ENCODE results near the gene NSDHL.
"Not testable (repeated sequence)": the region's sequence is repeated elsewhere in the genome, so short reads cannot be mapped to it uniquely, and the experiment has no call there.

The NSDHL gene

GRCh38 chrX:152895121-152895520 is 64.3 kb downstream of the NSDHL start:
- no peak for DNase-seq (ENCODE audit: low spot score)

- DNase-seq (ENCODE audit: low spot score) = no peak
These were observed 65.0 kb downstream of the NSDHL start for GRCh38 chrX:152895724-152896420.

DNA sequence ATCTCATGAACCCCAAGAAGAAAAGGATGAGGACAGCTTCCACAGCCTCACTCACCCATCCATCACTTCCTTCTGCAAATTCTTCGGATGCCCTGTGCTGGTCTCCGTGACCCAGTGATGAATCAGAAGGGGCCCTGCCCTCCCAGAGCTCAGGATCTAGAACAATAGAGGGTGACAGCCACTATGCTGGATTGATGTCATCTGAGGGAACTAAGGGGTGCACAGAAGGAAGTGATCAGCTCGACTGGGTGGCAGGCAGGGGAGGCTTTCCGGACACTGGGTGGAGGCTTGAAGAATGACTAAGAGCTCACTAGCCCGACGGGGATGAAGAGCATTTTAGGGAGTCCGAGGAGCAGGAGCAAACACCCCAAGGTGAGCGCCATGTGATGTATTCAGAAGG is 65.6 kb downstream of the NSDHL start:
- no peak for DNase-seq (ENCODE audit: low spot score)

DNA sequence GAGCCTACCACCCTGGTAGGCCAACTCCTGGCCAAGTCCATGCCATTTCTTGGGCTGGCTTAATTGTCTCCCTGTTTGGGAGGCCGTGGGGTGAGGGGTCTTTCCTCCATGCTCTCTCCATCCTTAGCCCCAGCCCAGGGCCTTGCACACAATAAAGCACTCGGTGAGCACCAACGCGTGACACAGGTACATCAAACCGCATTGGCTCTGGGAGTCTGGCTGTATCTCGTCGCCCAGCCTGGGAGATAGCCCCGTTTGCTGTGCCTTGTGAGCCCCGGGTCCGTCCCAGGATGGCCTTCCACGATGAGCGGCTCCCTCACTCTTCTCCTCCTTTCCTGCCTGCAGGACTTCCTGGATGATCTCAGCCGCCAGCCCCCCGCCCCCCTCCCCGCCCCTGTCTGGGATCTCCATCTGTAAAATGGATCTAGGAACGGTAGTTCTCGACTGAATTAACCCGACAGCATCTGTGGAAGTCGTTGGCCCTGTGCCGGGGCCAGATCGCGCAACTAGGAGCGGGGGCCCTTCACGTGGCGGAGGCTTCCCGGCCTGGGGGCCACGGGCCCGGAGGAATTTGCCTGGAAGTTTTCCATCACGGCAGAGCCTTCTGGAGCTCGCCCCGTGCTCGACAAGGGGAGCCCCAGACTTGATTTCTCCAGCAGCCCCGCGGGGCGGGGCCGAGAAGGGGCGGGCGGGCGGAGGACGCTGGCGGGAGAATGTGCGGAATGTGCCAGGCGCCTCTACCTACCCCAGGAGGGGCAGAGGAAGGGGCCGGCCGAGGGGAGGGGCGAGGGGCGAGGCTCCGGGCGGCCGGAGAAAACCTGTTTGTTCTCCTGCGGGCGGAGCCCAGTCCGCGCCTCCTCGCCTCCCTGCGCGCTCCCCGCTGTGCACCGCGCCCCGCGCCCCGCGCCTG is 66.6 kb downstream of the NSDHL start, which contains the start of gene ZNF185:
ZNF185 (plus strand) TSS at position 846 of the 910 bp plus-strand sequence. CDS start 16,423 bp downstream, outside the sequence.
- no peak for DNase-seq (ENCODE audit: low spot score)

DNA sequence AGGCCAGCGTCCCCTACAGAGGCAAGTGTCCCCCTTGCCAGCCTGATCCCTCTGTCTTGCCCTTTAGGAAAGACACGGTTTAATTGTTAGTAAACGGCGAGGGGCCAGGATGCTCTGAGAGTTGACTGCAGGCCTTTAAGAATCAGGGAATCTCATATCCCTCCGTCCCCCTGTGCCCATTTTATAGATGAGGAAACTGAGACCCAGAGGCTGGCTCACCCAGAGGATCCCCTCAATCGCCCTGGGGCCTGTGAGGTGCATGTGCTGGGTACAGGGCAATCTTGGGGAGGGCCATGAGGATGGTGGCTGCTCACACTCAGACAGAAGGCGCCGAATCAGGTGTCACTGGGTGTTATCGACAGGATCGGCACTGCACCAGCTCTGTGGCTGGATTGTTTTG is 67.6 kb downstream of the NSDHL start:
- no peak for DNase-seq (ENCODE audit: low spot score)

DNA sequence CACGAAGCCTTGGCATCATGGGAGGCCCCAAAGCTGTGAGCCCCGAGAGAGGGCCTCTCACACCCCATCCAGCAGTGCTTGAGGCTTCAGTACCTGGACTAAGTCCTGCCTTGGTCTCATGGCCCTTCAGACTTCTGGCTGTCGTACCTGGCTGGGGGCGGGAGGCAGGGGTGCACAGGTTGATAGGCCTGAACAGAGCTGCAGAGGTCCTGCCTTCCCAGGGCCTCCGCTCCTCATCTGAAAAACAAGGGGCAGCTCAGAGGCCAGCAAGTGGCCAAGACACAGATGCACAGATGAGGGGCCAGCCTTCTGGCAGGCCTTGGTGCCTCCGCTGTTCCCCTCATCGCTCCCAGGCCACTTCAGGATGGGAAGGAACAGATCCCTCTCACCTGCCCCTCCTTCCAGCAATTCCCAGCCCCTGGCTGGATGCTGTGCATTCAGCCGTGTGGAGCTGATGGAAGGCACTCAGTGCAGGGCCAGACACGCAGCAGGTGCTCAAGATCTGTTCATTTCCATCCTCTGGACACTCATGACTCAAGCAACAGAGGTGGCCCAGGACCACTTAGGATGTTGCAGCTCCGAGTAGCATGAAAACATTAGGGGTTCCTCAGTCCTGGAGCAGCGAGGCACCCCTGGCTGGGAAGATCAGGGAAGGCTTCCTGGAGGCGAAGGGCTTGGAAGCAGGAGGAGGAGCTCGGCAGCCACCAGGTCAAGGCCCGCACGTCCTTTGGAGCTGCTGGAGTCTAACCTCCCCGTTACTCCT is 68.4 kb downstream of the NSDHL start:
- DNase-seq (ENCODE audit: low spot score) = no peak

GRCh38 chrX:152899874-152900719 is 69.2 kb downstream of the NSDHL start:
- no peak for DNase-seq (ENCODE audit: low spot score)

GRCh38 chrX:152900937-152901445 is 70.1 kb downstream of the NSDHL start:
- no peak for DNase-seq (ENCODE audit: low spot score)

DNA sequence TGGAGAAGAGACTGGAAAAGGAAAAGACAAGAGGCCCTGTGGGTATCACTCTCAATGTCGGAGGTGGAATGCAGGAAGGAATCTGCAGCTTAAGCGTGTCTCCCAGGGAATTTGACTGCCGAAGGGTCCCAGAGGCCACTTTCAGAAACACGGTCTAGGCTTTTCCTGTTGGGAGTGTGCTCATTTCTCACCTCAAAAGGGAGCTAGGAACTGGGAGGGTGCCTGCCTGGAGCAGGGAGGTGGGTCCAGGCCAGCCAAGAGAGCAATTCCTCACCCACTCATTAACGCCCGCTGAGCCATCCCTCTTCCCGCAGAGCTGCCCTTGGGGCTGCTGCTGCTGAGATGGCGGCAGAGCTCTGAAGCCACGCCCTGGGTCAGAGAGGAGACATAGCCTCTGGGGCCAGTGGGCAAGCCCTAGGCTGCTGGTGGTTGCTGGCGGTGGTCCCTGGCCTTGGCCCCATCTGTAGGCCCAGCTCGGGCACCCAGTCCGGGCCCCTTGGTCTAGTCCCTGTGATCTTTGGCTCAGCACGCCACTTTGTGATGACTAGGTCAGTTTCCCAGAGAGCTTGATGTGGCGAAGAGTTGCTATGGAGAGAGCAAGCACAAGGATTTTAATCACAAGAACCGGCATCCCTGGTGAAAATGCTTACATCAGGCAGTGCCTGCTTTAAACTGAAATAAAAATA is 71.1 kb downstream of the NSDHL start:
- DNase-seq (ENCODE audit: low spot score) = no peak

GRCh38 chrX:152902502-152902820 is 71.6 kb downstream of the NSDHL start:
- no peak for DNase-seq (ENCODE audit: low spot score)

GRCh38 chrX:152903589-152903988 is 72.7 kb downstream of the NSDHL start:
- no peak for DNase-seq (ENCODE audit: low spot score)

DNA sequence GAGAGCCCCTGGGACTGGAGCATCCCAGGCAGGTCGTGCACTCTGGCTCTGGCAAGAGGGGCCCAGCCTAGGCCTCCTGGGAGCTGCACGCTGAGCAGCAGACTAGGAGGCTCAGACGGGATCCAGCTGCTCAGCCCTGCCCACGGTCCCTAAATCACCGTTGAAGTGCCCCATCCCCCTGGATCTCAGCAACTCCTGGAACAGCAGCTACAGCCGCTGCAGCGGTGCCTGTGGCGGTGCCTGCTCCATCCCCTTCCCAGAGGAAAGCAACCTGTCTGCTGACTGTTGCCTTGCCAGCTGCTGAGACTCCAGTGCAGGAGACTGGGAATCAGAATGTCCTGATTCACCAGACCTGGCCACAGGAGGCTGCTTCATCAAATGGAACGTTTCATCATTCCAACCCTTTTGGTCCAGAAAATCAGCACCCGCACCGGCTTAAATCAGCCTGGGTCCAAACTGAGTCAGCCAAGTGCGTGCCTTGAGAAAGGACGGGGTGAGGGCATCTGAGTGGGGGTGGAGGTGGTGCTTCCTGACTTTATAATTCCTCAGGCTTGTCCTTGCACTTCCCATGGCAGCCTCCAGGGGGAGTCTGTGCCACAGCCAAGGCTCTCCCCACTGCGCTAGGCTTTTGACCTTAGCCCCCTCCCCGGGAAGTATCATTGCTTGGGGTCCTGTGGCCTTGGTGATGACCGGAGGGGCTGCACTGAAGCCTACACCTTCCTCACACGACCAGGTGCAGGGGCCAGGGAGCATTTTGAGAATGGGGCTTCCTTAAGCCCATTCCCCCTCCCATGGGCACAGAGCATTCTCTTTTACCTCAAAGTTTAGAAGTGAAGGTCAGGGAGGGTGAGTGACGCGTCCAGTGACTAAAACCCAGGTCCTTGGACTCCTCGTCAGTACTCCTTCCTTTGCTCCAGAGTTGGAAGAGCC is 73.6 kb downstream of the NSDHL start:
- peak; percentile 33 for DNase-seq (ENCODE audit: low spot score)

DNA sequence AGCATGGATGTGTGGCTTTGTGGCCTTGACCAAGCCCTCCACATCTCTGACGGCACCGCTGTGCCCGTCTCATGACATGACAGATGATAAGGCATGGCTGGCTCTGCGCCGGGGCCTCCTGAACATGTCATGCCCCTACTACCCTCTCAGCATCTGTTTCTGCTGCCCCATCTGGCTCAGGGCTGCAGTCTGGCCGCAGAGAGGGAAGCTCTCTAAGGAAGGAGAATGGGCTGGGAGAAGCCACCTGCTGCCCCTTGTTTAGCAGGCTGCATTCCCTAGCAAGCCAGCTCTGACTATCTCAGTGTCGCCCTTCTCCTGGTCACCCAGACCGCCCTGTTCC is 74.2 kb downstream of the NSDHL start:
- no peak for DNase-seq (ENCODE audit: low spot score)

DNA sequence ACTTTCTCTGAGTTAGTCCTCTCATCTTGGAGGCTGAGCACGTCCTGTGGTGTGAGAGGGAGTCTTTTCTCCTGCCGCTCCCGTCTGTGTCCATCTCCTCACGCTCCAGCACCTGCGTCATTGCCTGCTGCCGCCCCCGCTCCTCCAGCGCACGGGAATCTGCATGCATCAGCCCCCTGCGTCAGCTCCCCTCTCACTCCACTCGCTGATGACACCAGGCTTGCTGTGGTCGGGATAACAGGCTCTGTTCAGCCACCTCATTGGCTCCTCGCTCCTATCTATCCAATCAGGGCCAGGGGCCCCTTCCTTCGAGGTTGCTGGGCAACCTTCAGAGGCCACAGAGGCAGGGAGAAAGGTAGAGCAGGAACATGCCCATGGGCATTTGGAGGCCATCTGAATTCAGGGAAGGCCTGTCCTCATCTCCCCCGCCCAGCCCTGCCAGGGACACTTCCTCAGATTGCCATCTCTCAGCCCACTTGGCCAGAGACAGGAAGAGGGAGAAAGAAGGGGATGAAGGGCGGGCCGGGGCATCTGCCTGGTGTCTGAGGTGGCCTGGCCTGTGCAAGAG is 76.3 kb downstream of the NSDHL start:
- DNase-seq (ENCODE audit: low spot score) = no peak

- no peak for DNase-seq (ENCODE audit: low spot score)
These were observed 77.6 kb downstream of the NSDHL start for GRCh38 chrX:152908486-152908885.

- DNase-seq (ENCODE audit: low spot score) = not testable (repeated sequence)
These were observed 79.2 kb downstream of the NSDHL start for GRCh38 chrX:152910018-152910417.

DNA sequence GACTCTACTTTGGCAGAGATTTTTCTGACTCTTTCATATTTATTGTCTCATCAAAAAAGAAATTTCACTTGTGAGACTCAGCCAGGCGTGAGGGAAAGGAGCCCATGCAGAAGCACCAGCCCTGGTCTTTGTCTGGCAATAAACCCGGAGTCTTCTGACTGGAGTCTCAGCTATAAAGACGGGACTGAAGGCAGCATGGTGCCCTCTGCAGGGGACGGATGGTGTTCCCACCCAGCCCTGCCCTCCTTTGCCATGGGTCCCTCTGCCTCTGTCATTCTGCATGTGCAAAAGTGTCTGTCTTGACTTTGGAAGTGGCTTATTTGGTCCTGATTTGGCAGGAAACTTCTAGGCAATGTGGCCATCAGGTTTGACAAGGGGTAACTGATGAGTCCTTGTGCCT is 81.2 kb downstream of the NSDHL start:
- peak; percentile 3 for DNase-seq (ENCODE audit: low spot score)

- no peak for DNase-seq (ENCODE audit: low spot score)
These were observed 81.8 kb downstream of the NSDHL start for GRCh38 chrX:152912641-152913040.

GRCh38 chrX:152913346-152913745 is 82.5 kb downstream of the NSDHL start:
- no peak for DNase-seq (ENCODE audit: low spot score)

- no peak for DNase-seq (ENCODE audit: low spot score)
These were observed 83.0 kb downstream of the NSDHL start for GRCh38 chrX:152913910-152914309.

Data from activated CD4-positive, alpha-beta T cell treated with anti-CD3 and anti-CD28 coated beads, Interleukin-2, Interleukin-4, amounts not matched to agents 100 ng/mL and 50 ng/mL, durations not matched to agents 16 hours and 8 hours (primary cell).